B cell (primary cell): ENCODE results near the gene AGAP1. TPM values are rescaled to one million over a fixed set of nuclear protein-coding genes. Genes with fewer than 3 reads are reported as not detected.

Source experiments
- ATAC-seq: fragments of 200-7000 bp; cut with Tn5 transposase; one replicate; pipeline ENCODE4 v1.10.0; 2021; ENCODE audit warnings: low read depth, mild to moderate bottlenecking, moderate number of reproducible peaks, moderate library complexity
- CTCF ChIA-PET: fragments of 350-600 bp; sonication (Branson Sonifier 250); formaldehyde crosslinking; loops from one replicate; lab custom pipeline; 2021; ENCODE audit warnings: antibody characterized with exemption, inconsistent platforms; lab: Charles Lee
- POLR2A ChIA-PET: fragments of 350-600 bp; sonication (Branson Sonifier 250); formaldehyde crosslinking; loops from one replicate; lab custom pipeline; 2021; ENCODE audit warnings: antibody characterized with exemption; lab: Charles Lee
- DNase-seq: peaks from one replicate; pipeline ENCODE4 v3.0.0; 2013
- H2AFZ ChIP-seq: 2 replicates; pipeline ENCODE4 v1.6.1; 2012; ENCODE audit warnings: mild to moderate bottlenecking, low read depth, low read length; ENCODE audit not compliant: insufficient read depth, poor library complexity, severe bottlenecking
- H3K27ac ChIP-seq, 2 donors: 1 replicate in 1 of 2; 2 replicates in 1 of 2; pipeline ENCODE4 v1.5.1; 2012 to 2013; ENCODE audit warnings: low read length in 2 of 2, mild to moderate bottlenecking in 2 of 2, moderate library complexity in 1 of 2
- H3K27me3 ChIP-seq, 4 experiments: fragments of 200-600 bp in 1 of 4; sonication (generic) in 1 of 4; replicated peaks in 1 of 4; 1 replicate in 2 of 4; 2 replicates in 2 of 4; pipeline versions ENCODE4 v1.6.1 to v1.7.0; 2013 to 2016; ENCODE audit warnings: low read length in 3 of 4, mild to moderate bottlenecking in 2 of 4, mixed read lengths in 1 of 4, moderate library complexity in 1 of 4; ENCODE audit not compliant: insufficient read depth in 4 of 4, control insufficient read depth in 3 of 4; ENCODE audit errors: control extremely low read depth in 1 of 4
- H3K36me3 ChIP-seq, 2 experiments: replicated peaks in 1 of 2; 1 replicate in 1 of 2; 2 replicates in 1 of 2; pipeline versions ENCODE4 v1.6.1 to v1.7.1; 2013; ENCODE audit warnings: low read length in 1 of 2; ENCODE audit not compliant: insufficient read depth in 2 of 2, control insufficient read depth in 1 of 2; ENCODE audit errors: control extremely low read depth in 1 of 2, extremely low read depth in 1 of 2
- H3K4me1 ChIP-seq, 2 donors: fragments of 200-600 bp in 1 of 2; sonication (generic) in 1 of 2; 1 replicate in 1 of 2; 2 replicates in 1 of 2; pipeline versions ENCODE4 v1.5.1 to v1.6.1; 2013 to 2017; ENCODE audit warnings: low read length in 2 of 2; ENCODE audit not compliant: control insufficient read depth in 2 of 2, insufficient read depth in 2 of 2
- H3K4me2 ChIP-seq: replicated peaks from 2 replicates; pipeline ENCODE3; 2012; ENCODE audit warnings: mild to moderate bottlenecking, low read depth, low read length; ENCODE audit not compliant: poor library complexity, severe bottlenecking
- H3K4me3 ChIP-seq, 5 experiments: fragments of 200-600 bp in 1 of 5; sonication (generic) in 1 of 5; 1 replicate in 3 of 5; 2 replicates in 2 of 5; pipeline versions ENCODE4 v1.5.1 to v1.7.0; 2011 to 2016; ENCODE audit warnings: low read length in 4 of 5, mild to moderate bottlenecking in 4 of 5, low read depth in 2 of 5, control low read depth in 1 of 5, moderate library complexity in 1 of 5; ENCODE audit not compliant: insufficient read depth in 1 of 5; ENCODE audit errors: control extremely low read depth in 1 of 5, extremely low read depth in 1 of 5
- H3K79me2 ChIP-seq: fragments of 200-600 bp; sonication (generic); one replicate; pipeline ENCODE4 v1.6.0; 2016; ENCODE audit warnings: low read length; ENCODE audit not compliant: control insufficient read depth, insufficient read depth
- H3K9ac ChIP-seq: fragments of 200-600 bp; sonication (generic); 2 replicates; pipeline ENCODE4 v1.6.1; 2017; ENCODE audit warnings: mild to moderate bottlenecking, low read length, moderate library complexity
- H3K9me3 ChIP-seq, 3 donors: one replicate each; pipeline versions ENCODE4 v1.6.1 to v1.7.1; 2013; ENCODE audit warnings: low read length in 2 of 3; ENCODE audit not compliant: control insufficient read depth in 2 of 3, insufficient read depth in 1 of 3; ENCODE audit errors: control extremely low read depth in 1 of 3
- H4K20me1 ChIP-seq: 2 replicates; pipeline ENCODE4 v1.6.0; 2012; ENCODE audit warnings: mild to moderate bottlenecking, low read length; ENCODE audit not compliant: insufficient read depth, control insufficient read depth, poor library complexity, severe bottlenecking
- H3K27ac Mint-ChIP-seq: one replicate; pipeline ENCODE4 v1.8.0; 2021; ENCODE audit warnings: mixed read lengths
- H3K27me3 Mint-ChIP-seq: one replicate; pipeline ENCODE4 v1.8.0; 2021; ENCODE audit warnings: mixed read lengths
- H3K4me1 Mint-ChIP-seq: one replicate; pipeline ENCODE4 v1.8.0; 2021; ENCODE audit warnings: mixed read lengths
- H3K4me3 Mint-ChIP-seq: one replicate; pipeline ENCODE4 v1.8.0; 2021; ENCODE audit warnings: mixed read lengths
- H3K9me3 Mint-ChIP-seq: one replicate; pipeline ENCODE4 v1.8.0; 2022; ENCODE audit warnings: mixed read lengths; ENCODE audit not compliant: insufficient read depth
- EZH2 ChIP-seq: IDR thresholded peaks from 2 replicates; pipeline ENCODE4 v1.6.1; 2012; ENCODE audit warnings: borderline replicate concordance, low read depth, mild to moderate bottlenecking, moderate library complexity, low read length; ENCODE audit not compliant: insufficient read depth, poor library complexity, severe bottlenecking
- WGBS: methylation state at CpG from one replicate; pipeline ENCODE4 v1.1.5; 2013; ENCODE audit warnings: missing lambda C conversion rate; ENCODE audit not compliant: insufficient coverage; 5-methylcytosine and 5-hydroxymethylcytosine counted together
- intact Hi-C: fragments of 100-400 bp; cut with micrococcal nuclease; formaldehyde crosslinking; loops from one replicate; pipeline ENCODE4 v1.10.0; 2022
- polyA plus RNA-seq: library from polyadenylated mRNA; depleted of rRNA; stranded (reverse); fragments of >200 nt; gene quantifications from 2 replicates; pipeline ENCODE4 v1.2.3, GENCODE V29; 2012
- total RNA-seq, 2 donors: library from RNA; stranded (reverse); fragments of 120-200 nt in 1 of 2; gene quantifications; 1 replicate in 1 of 2; 2 replicates in 1 of 2; pipeline versions ENCODE4 v1.2.3 to v1.2.4, GENCODE V29; 2013 to 2022
- TF ChIP-seq, protein P1 (sequence below): fragments of 200-600 bp; IDR thresholded peaks from one replicate; pipeline ENCODE4 v1.8.0; 2022; ENCODE audit warnings: antibody characterized with exemption, mild to moderate bottlenecking

Gene AGAP1
- total and polyA plus RNA-seq, 2 donors (not counting 1 experiment from before 2014, with no cell fraction given) = 0.01 TPM; not detected in 1

DNA sequence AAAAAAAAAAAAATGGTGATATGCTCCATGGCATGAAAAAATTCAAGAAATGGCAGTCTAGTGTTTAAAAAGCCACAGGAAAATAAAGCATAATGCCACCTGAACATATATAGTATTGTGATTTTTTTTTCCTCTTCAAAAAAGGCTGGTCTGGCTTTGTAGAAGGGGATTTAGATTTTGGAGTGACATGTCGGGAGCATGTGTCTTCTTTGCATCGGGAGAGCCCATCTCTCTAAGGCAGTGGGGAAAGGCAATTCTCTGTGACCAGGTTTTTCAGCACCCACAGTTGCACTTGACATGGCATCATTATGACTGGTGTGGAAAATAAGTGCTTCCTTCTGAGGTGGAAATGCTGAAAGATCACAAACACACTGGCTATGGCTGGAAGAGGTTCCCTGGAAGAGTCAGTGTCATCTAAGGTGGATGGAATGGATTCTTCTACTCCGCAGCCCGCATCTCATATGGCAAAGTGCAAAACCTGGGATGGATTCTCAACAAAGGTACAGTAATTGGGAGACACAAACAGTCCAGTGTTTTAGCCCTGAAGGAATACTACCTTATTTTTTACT lies 172.5 kb downstream of the AGAP1 start:
- no CpG with 5 or more reads among the region's 4 CpGs for WGBS
- H2AFZ ChIP-seq = no peak overlapping the region

DNA sequence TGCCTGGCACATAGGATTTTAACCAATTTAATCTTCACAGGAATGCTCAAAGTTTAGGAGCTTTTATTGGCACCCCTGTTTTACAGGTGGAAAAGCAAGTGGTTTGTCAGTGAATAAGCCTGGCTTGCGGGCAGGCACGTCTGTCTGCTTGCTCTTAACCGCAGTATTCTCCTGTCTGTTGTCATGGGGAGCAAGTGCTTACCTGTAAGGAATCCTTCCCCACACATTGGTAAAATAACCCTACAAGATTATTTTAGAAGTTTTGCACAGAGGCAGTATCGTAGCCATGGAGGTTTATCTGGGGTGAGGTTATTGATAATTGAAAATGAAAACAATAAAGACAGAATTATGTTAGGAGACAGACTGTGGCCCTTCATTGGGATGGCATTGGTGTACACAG lies 174.9 kb downstream of the AGAP1 start:
- peaks cover 48% of the 10 kb centered on the region for H3K27me3 Mint-ChIP-seq
- no CpG with 5 or more reads among the region's 4 CpGs for WGBS

More for the DNA sequence above, 172.5 kb downstream of the AGAP1 start:
- H3K9me3 ChIP-seq = no peaks in the 10 kb centered on the region
- ATAC-seq (no peak), DNase-seq (no peak)
- Mint-ChIP-seq H3K27me3 (peaks cover 43% of the 10 kb centered on the region), H3K9me3 (no peaks in the 10 kb centered on the region), H3K27ac (no peak overlapping the region), H3K4me1 (peaks cover 4% of the 10 kb centered on the region), H3K4me3 (no peak overlapping the region)
- H3K4me2 ChIP-seq = no peak overlapping the region
- TF ChIP-seq EZH2 = no peak
- TF ChIP-seq, protein P1, sequence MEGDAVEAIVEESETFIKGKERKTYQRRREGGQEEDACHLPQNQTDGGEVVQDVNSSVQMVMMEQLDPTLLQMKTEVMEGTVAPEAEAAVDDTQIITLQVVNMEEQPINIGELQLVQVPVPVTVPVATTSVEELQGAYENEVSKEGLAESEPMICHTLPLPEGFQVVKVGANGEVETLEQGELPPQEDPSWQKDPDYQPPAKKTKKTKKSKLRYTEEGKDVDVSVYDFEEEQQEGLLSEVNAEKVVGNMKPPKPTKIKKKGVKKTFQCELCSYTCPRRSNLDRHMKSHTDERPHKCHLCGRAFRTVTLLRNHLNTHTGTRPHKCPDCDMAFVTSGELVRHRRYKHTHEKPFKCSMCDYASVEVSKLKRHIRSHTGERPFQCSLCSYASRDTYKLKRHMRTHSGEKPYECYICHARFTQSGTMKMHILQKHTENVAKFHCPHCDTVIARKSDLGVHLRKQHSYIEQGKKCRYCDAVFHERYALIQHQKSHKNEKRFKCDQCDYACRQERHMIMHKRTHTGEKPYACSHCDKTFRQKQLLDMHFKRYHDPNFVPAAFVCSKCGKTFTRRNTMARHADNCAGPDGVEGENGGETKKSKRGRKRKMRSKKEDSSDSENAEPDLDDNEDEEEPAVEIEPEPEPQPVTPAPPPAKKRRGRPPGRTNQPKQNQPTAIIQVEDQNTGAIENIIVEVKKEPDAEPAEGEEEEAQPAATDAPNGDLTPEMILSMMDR = no peak
- H3K27me3 ChIP-seq = peaks cover 0 to 12% (median 6%) of the 10 kb centered on the region in 4 experiments
- H3K79me2 ChIP-seq = no peaks in the 10 kb centered on the region
- H3K9ac ChIP-seq = no peak overlapping the region
- H3K27ac ChIP-seq = no peak overlapping the region
- intact Hi-C loops = no loop called here
- no peak overlapping the region for H3K4me3 ChIP-seq
- ChIA-PET CTCF (no interaction called here), POLR2A (no interaction called here)
- no peaks in the 10 kb centered on the region for H4K20me1 ChIP-seq
- no peaks in the 10 kb centered on the region for H3K4me1 ChIP-seq
- no peaks in the 10 kb centered on the region for H3K36me3 ChIP-seq

More for the DNA sequence above, 174.9 kb downstream of the AGAP1 start:
- Histone ChIP-seq H2AFZ (no peak overlapping the region), H3K27me3 (peaks cover 0 to 12% (median 6%) of the 10 kb centered on the region in 4 experiments), H3K4me3 (no peak overlapping the region), H3K4me1 (no peaks in the 10 kb centered on the region), H3K36me3 (no peaks in the 10 kb centered on the region), H4K20me1 (no peaks in the 10 kb centered on the region), H3K4me2 (no peak overlapping the region), H3K27ac (no peak overlapping the region), H3K9ac (no peak overlapping the region), H3K9me3 (no peaks in the 10 kb centered on the region), H3K79me2 (no peaks in the 10 kb centered on the region)
- ChIA-PET POLR2A (no interaction called here), CTCF (no interaction called here)
- DNase-seq = no peak
- intact Hi-C loops = no loop called here
- Mint-ChIP-seq H3K9me3 (no peaks in the 10 kb centered on the region), H3K27ac (no peak overlapping the region), H3K4me1 (peaks cover 10% of the 10 kb centered on the region), H3K4me3 (peak overlapping the region; percentile 41)
- no peak for TF ChIP-seq EZH2
- TF ChIP-seq, protein P1 = no peak
- no peak for ATAC-seq
